Transverse colon (tissue), 4 donors: ENCODE results near the gene RNFT2. TPM values are rescaled to one million over a fixed set of nuclear protein-coding genes. Genes with fewer than 3 reads are reported as not detected.

Experiments
- DNase-seq: peaks from one replicate; pipeline ENCODE4 v3.0.0-alpha.2; 2019
- H3K27ac ChIP-seq, 4 donors: fragments of 200-600 bp; sonication (generic); 2 replicates each; pipeline ENCODE4 v1.5.1; 2016 to 2018; ENCODE audit warnings: inconsistent platforms in 4 of 4
- H3K27me3 ChIP-seq: fragments of 200-600 bp; sonication (generic); 2 replicates; pipeline ENCODE4 v1.5.1; 2017; ENCODE audit warnings: inconsistent platforms
- H3K36me3 ChIP-seq, 4 donors: fragments of 200-600 bp; sonication (generic); 2 replicates each; pipeline ENCODE4 v1.5.1; 2017 to 2019; ENCODE audit warnings: inconsistent platforms in 4 of 4
- H3K4me1 ChIP-seq, 4 donors: fragments of 200-600 bp; sonication (generic); 2 replicates each; pipeline ENCODE4 v1.5.1; 2017 to 2020; ENCODE audit warnings: inconsistent platforms in 4 of 4
- H3K4me3 ChIP-seq, 4 donors: fragments of 200-600 bp; sonication (generic); 1 replicate in 1 of 4; 2 replicates in 3 of 4; pipeline versions ENCODE4 v1.5.1 to v1.6.1; 2017 to 2019; ENCODE audit warnings: inconsistent platforms in 4 of 4
- H3K9me3 ChIP-seq, 2 donors: fragments of 200-600 bp; sonication (generic); 2 replicates each; pipeline ENCODE4 v1.5.1; 2017 to 2019; ENCODE audit warnings: inconsistent platforms in 2 of 2
- CTCF ChIP-seq, 5 experiments: fragments of 200-600 bp in 3 of 5; fragments of 450-650 bp in 2 of 5; sonication (generic) in 3 of 5; IDR thresholded peaks; 1 replicate in 2 of 5; 2 replicates in 3 of 5; pipeline ENCODE4 v1.5.1; 2016 to 2017; ENCODE audit warnings: antibody characterized with exemption in 5 of 5, inconsistent platforms in 3 of 5, mild to moderate bottlenecking in 2 of 5, moderate library complexity in 1 of 5
- EP300 ChIP-seq: sonication (generic); formaldehyde crosslinking; IDR thresholded peaks from one replicate; pipeline ENCODE4 v1.6.1; 2017; ENCODE audit warnings: antibody characterized with exemption, low read depth
- POLR2A ChIP-seq: fragments of 450-650 bp; IDR thresholded peaks from one replicate; pipeline ENCODE4 v1.6.1; 2016; ENCODE audit warnings: antibody characterized with exemption, mild to moderate bottlenecking, moderate library complexity
- POLR2AphosphoS5 ChIP-seq, 3 donors: sonication (generic); formaldehyde crosslinking; IDR thresholded peaks; one replicate each; pipeline ENCODE4 v1.6.1; 2016; ENCODE audit warnings: antibody characterized with exemption in 3 of 3
- WGBS, 2 donors: methylation state at CpG; one replicate each; pipeline ENCODE4 v1.1.5; 2018; ENCODE audit warnings: low coverage in 1 of 2; 5-methylcytosine and 5-hydroxymethylcytosine counted together
- in situ Hi-C, 4 donors: fragments of 200-750 bp; cut with MboI; loops; one replicate each; pipeline versions ENCODE4 v1.15.0 to v1.15.1; 2017; ENCODE audit warnings: low sequenced_read_pairs in 3 of 4, low pct_ligation_motif_present in 1 of 4, low pct_unique_long_range_greater_than_20kb in 1 of 4
- intact Hi-C: fragments of 100-400 bp; cut with DNase I; formaldehyde crosslinking; loops from one replicate; pipeline ENCODE4 v1.15.1; 2023; ENCODE audit warnings: low total_unique reads
- total RNA-seq, 4 donors: library from RNA; depleted of rRNA; stranded (reverse); fragments of >200 nt; gene quantifications; one replicate each; pipeline ENCODE4 v1.1.0, GENCODE V29; 2016

Gene RNFT2
- total RNA-seq, 4 donors from 2014 or later = 0.20 to 1.1 (median 0.68) TPM; not detected in 1

- Histone ChIP-seq H3K4me3 (no peak overlapping the region), H3K4me1 (peaks cover 0 to 29% (median 22%) of the 10 kb centered on the region in 4 donors), H3K9me3 (no peaks in the 10 kb centered on the region), H3K27ac (no peak overlapping the region), H3K27me3 (peaks cover 21% of the 10 kb centered on the region), H3K36me3 (no peaks in the 10 kb centered on the region)
- intact Hi-C loops (loop anchor here (5.0 kb wide), 1 partner anchor 388 kb away; no protein-coding TSS in a partner anchor), in situ Hi-C loops (no loop called here)
- no peak for DNase-seq
- WGBS, 2 donors = 57 to 83% methylated on average over 4 to 22 of the region's 22 CpGs
- TF ChIP-seq POLR2A = no peak
- no peak for TF ChIP-seq EP300
- TF ChIP-seq CTCF (IDR thresholded peaks at IDR 0.05) = no peak
- no peak for TF ChIP-seq POLR2AphosphoS5 (IDR thresholded peaks at IDR 0.05)
Observed at GRCh38 chr12:116694653-116695463, 43.3 kb upstream of the RNFT2 start.

GRCh38 chr12:116695464-116695725, 42.7 kb upstream of the RNFT2 start:
- 29 to 67% methylated on average over 1 to 3 of the region's 3 CpGs for WGBS, 2 donors

GRCh38 chr12:116697305-116697704, 40.8 kb upstream of the RNFT2 start:
- in situ Hi-C loops = no loop called here
- no peaks in the 10 kb centered on the region for H3K36me3 ChIP-seq
- H3K4me3 ChIP-seq = no peak overlapping the region
- intact Hi-C loops = loop anchor here (5.0 kb wide), 1 partner anchor 390 kb away; no protein-coding TSS in a partner anchor
- H3K4me1 ChIP-seq = peaks cover 0 to 29% (median 22%) of the 10 kb centered on the region in 4 donors
- peaks cover 21% of the 10 kb centered on the region for H3K27me3 ChIP-seq
- no peak for DNase-seq
- TF ChIP-seq POLR2A = no peak
- no peak for TF ChIP-seq CTCF (IDR thresholded peaks at IDR 0.05)
- TF ChIP-seq POLR2AphosphoS5 (IDR thresholded peaks at IDR 0.05) = no peak
- TF ChIP-seq EP300 = no peak
- no peaks in the 10 kb centered on the region for H3K9me3 ChIP-seq
- peak overlapping the region in 1 of 4 donors; percentile 30 for H3K27ac ChIP-seq
- WGBS, 2 donors = 67 to 100% methylated on average over 1 to 7 of the region's 7 CpGs

More at GRCh38 chr12:116695464-116695725, 42.7 kb upstream of the RNFT2 start:
- no peaks in the 10 kb centered on the region for H3K9me3 ChIP-seq
- TF ChIP-seq POLR2AphosphoS5 (IDR thresholded peaks at IDR 0.05) = no peak
- TF ChIP-seq POLR2A = no peak
- TF ChIP-seq EP300 = no peak
- TF ChIP-seq CTCF (IDR thresholded peaks at IDR 0.05) = no peak
- no peaks in the 10 kb centered on the region for H3K36me3 ChIP-seq
- H3K4me1 ChIP-seq = peaks cover 0 to 29% (median 22%) of the 10 kb centered on the region in 4 donors
- H3K4me3 ChIP-seq = no peak overlapping the region
- in situ Hi-C loops = no loop called here
- no peak overlapping the region for H3K27ac ChIP-seq
- intact Hi-C loops = loop anchor here (5.0 kb wide), 1 partner anchor 388 kb away; no protein-coding TSS in a partner anchor
- DNase-seq = no peak
- peaks cover 21% of the 10 kb centered on the region for H3K27me3 ChIP-seq

- DNase-seq = no peak
- intact Hi-C loops (loop anchor here (5.0 kb wide), 1 partner anchor 390 kb away; no protein-coding TSS in a partner anchor), in situ Hi-C loops (no loop called here)
- no peak overlapping the region for H3K4me3 ChIP-seq
- H3K36me3 ChIP-seq = no peaks in the 10 kb centered on the region
- H3K27ac ChIP-seq = peak overlapping the region in 1 of 4 donors; percentile 30
- TF ChIP-seq EP300 (no peak), CTCF (IDR thresholded peaks at IDR 0.05) (no peak)
- H3K9me3 ChIP-seq = no peaks in the 10 kb centered on the region
- WGBS, 2 donors = 58% methylated on average over 11 of the region's 11 CpGs; no CpG with 5 or more reads in 1 of the 2 donors
- H3K27me3 ChIP-seq = peaks cover 18% of the 10 kb centered on the region
- H3K4me1 ChIP-seq = peaks cover 0 to 29% (median 21%) of the 10 kb centered on the region in 4 donors
Observed at GRCh38 chr12:116697716-116698115, 40.4 kb upstream of the RNFT2 start.
